Activated CD4-positive, alpha-beta T cell treated with anti-CD3 and anti-CD28 coated beads for 36 hours (primary cell): ENCODE results near the gene MED13L. TPM values are rescaled to one million over a fixed set of nuclear protein-coding genes. Genes with fewer than 3 reads are reported as not detected.
"Not testable (repeated sequence)": the region's sequence is repeated elsewhere in the genome, so short reads cannot be mapped to it uniquely, and the experiment has no call there.

Experiments
- ATAC-seq: fragments of 200-7000 bp; cut with Tn5 transposase; one replicate; pipeline ENCODE4 v1.10.0; 2021; ENCODE audit warnings: mild to moderate bottlenecking, moderate library complexity
- CTCF ChIA-PET: fragments of 350-600 bp; sonication (Branson Sonifier 250); formaldehyde crosslinking; loops from one replicate; lab custom pipeline; 2021; ENCODE audit warnings: antibody characterized with exemption; lab: Charles Lee
- POLR2A ChIA-PET: fragments of 350-600 bp; sonication (Branson Sonifier 250); formaldehyde crosslinking; loops from one replicate; lab custom pipeline; 2021; ENCODE audit warnings: antibody characterized with exemption, inconsistent platforms; lab: Charles Lee
- DNase-seq: peaks from one replicate; pipeline ENCODE4 v3.0.0-alpha.2; 2020
- H3K27ac Mint-ChIP-seq: one replicate; pipeline ENCODE4 v1.8.0; 2021; ENCODE audit warnings: mixed read lengths
- H3K27me3 Mint-ChIP-seq: one replicate; pipeline ENCODE4 v1.8.0; 2021; ENCODE audit warnings: mixed read lengths
- H3K36me3 Mint-ChIP-seq: one replicate; pipeline ENCODE4 v1.8.0; 2021; ENCODE audit warnings: low read depth, mixed read lengths
- H3K4me1 Mint-ChIP-seq: one replicate; pipeline ENCODE4 v1.8.0; 2021; ENCODE audit warnings: mixed read lengths
- H3K4me3 Mint-ChIP-seq: one replicate; pipeline ENCODE4 v1.8.0; 2021; ENCODE audit warnings: mild to moderate bottlenecking, moderate library complexity, mixed read lengths
- H3K9me3 Mint-ChIP-seq: one replicate; pipeline ENCODE4 v1.8.0; 2021; ENCODE audit warnings: low read depth, mixed read lengths
- intact Hi-C, 2 experiments: fragments of 100-400 bp; cut with DNase I in 1 of 2; cut with micrococcal nuclease in 1 of 2; formaldehyde crosslinking; loops; one replicate each; pipeline versions ENCODE4 v1.14.2 to v1.15.1; 2022 to 2024; cut with DNase I, micrococcal nuclease
- total RNA-seq, 2 experiments: library from RNA; stranded (reverse); gene quantifications; one replicate each; pipeline ENCODE4 v1.2.3, GENCODE V29; 2021

Gene MED13L
- total RNA-seq, 2 experiments from 2014 or later = 38.5 to 41.9 TPM

DNA sequence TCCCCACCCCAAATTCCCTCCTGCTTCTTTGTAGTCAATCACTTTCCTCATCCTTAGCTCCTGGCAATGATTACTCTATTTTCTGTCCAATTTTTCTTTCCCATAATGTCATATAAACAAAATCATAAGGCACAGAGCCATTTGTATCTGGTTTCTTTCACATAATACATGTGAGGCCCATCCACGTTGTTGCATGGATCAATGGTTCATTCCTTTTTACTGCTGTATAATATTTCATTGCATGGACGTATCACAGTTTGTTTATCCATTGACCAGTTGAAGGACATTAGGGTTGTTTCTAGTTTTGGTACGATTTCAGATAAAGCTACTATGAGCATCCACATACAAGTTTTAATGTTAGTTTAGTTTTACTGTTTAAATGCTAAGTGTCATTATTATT lies 13.7 kb upstream of the MED13L start:
- intact Hi-C loops = no loop called here
- POLR2A ChIA-PET = no interaction called here
- Mint-ChIP-seq H3K27me3 (peaks cover 5% of the 10 kb centered on the region), H3K4me3 (no peak overlapping the region), H3K27ac (no peak overlapping the region), H3K9me3 (no peaks in the 10 kb centered on the region), H3K36me3 (no peaks in the 10 kb centered on the region), H3K4me1 (no peaks in the 10 kb centered on the region)
- CTCF ChIA-PET = interaction anchor here (0.6 to 1.5 kb wide), 3 partner anchors 25 to 294 kb away, joined by 3 read pairs; no protein-coding TSS in a partner anchor
- DNase-seq = no peak
- no peak for ATAC-seq

DNA sequence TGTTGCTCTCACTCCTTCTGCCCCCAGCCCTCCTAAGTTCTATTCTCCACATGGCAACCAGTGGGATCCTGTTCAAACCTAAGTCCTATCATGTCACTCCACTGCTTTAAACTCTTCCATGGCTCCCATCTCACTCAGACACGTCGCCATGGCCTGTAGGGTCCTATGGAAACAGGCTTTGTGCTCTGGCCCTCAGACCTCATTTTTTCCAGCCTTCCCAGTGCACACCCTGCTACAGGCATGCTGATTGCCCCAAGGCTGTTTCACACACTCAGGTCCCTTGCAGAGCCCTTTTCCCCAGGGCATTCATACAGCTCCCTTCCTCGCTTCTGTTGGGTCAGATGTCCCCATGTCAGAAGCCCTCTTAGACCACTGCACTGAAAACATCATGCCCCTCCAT lies 11.2 kb upstream of the MED13L start:
- no peak overlapping the region for H3K27ac Mint-ChIP-seq
- DNase-seq (no peak), ATAC-seq (no peak)
- H3K4me1 Mint-ChIP-seq = no peaks in the 10 kb centered on the region
- ChIA-PET POLR2A (no interaction called here), CTCF (no interaction called here)
- H3K4me3 Mint-ChIP-seq = no peak overlapping the region
- intact Hi-C loops = no loop called here
- H3K27me3 Mint-ChIP-seq = peaks cover 2% of the 10 kb centered on the region
- H3K36me3 Mint-ChIP-seq = no peaks in the 10 kb centered on the region
- no peaks in the 10 kb centered on the region for H3K9me3 Mint-ChIP-seq

DNA sequence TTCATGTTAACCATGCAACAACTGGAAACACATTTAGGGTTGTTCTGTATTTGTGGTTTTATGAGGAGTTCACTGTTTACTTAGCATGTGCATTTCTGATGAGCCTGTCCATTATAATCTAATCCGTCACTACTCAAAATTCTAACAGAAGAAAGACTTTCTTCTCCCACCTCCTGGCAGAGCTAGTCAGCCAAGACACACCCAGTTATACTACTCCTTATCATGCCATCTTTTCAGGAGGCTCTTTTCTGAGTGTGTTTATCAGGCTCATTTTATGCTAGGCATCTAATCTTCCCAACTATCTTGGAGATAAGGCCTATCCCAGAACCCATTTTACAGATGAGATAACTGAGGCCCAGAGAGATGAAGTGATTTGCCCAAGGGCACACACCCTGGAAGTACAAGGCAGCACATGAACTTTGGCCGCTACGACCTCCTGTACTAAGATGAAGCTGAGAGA lies 10.4 kb upstream of the MED13L start:
- POLR2A ChIA-PET = no interaction called here
- no peak overlapping the region for H3K27ac Mint-ChIP-seq
- CTCF ChIA-PET = interaction anchor here (1.0 kb wide), 1 partner anchor 420 kb away, joined by 3 read pairs; no protein-coding TSS in a partner anchor
- ATAC-seq = no peak
- H3K4me1 Mint-ChIP-seq = peaks cover 3% of the 10 kb centered on the region
- H3K9me3 Mint-ChIP-seq = no peaks in the 10 kb centered on the region
- DNase-seq = no peak
- intact Hi-C loops = no loop called here
- no peak overlapping the region for H3K4me3 Mint-ChIP-seq
- no peaks in the 10 kb centered on the region for H3K36me3 Mint-ChIP-seq
- H3K27me3 Mint-ChIP-seq = no peaks in the 10 kb centered on the region

DNA sequence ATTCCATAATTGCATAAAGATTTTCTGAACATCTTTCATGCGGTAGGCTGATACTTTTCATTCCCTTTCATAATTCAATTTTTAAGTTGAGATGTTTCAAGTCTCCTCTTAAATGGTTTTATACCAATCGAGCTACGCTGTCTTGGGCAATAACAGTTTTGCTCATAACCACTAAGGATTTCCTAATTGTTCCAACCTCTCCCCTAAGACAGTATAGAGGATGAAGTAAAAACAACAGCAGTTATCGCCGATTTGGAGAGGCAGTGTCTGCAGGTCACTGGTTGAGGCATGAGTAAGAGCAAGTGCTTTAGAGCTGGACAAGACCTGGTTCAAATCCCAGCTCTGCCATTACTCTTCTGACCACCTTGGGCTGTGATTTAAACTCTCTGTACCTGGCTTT lies 6.9 kb upstream of the MED13L start:
- H3K9me3 Mint-ChIP-seq = no peaks in the 10 kb centered on the region
- H3K4me1 Mint-ChIP-seq = peaks cover 13% of the 10 kb centered on the region
- no peak for ATAC-seq
- H3K36me3 Mint-ChIP-seq = no peaks in the 10 kb centered on the region
- ChIA-PET CTCF (interaction anchor here (0.6 kb wide), 1 partner anchor 15 kb away, joined by 4 read pairs; no protein-coding TSS in a partner anchor), POLR2A (no interaction called here)
- intact Hi-C loops = no loop called here
- H3K27ac Mint-ChIP-seq = no peak overlapping the region
- no peak for DNase-seq
- no peak overlapping the region for H3K4me3 Mint-ChIP-seq
- no peaks in the 10 kb centered on the region for H3K27me3 Mint-ChIP-seq

DNA sequence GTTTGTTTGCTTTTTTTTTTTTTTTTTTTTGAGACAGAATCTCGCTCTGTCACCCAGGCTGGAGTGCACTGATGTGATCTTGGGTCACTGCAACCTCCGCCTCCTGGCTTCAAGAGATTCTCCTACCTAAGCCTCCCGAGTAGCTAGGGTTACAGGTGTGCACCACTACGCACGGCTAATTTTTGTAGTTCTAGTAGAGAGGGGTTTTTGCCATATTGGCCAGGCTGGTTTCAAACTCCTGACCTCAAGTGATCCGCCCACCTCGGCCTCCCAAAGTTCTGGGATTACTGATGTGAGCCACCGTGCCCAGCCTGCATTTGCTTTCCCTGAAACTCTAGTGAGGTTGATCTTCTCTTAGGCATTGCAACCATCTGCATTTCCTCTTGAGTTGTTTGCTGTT lies 6.4 kb upstream of the MED13L start:
- peaks cover 13% of the 10 kb centered on the region for H3K4me1 Mint-ChIP-seq
- H3K4me3 Mint-ChIP-seq, POLR2A ChIA-PET, ATAC-seq, H3K27me3 Mint-ChIP-seq, H3K9me3 Mint-ChIP-seq, H3K27ac Mint-ChIP-seq, H3K36me3 Mint-ChIP-seq, intact Hi-C loops, DNase-seq: not testable (repeated sequence)
- CTCF ChIA-PET = interaction anchor here (0.6 kb wide), 1 partner anchor 15 kb away, joined by 4 read pairs; no protein-coding TSS in a partner anchor

DNA sequence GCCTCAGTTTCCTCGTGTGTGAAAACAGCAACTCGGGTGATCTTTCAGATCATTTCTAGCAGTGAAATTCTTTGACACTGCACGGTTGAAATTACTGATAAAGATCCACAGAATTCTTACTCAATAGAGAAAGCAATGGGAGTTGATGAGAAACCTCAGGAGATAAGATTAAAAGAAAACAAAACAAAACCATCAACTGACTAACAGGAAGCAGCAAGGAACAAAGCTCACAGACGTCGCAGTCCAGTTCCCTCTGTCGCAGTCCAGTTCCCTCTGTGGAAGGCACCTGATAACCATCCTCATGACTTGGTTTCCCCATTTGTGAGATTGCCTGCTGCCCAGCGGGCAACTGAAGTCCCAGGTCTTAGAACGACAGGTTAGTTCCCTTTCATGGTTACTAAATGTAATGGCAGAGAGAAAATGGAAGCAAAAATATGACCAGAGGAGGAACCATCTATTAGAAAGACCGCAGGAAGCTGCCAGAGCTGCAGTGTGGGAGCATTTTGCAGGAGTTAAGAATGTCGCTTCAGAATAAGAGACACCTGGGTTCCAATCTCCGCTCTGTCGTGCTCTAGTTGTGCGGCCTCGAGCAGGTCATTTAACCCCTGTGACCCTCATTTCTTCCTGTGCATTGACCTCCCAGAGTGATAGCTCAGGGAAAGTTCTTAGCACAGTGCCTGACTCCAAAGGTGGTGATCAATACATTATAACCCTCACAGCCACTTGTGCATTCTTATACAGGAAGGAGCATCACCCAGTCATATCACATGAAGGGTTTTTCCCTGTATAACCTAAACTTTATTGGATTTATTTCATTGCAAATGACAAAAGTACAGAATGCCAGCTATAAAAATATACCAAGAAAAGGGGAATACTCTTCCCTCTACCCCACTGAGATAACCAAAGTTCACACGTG lies 5.1 kb upstream of the MED13L start:
- peak overlapping the region; percentile 21 for H3K4me3 Mint-ChIP-seq
- no peak overlapping the region for H3K27ac Mint-ChIP-seq
- intact Hi-C loops = no loop called here
- CTCF ChIA-PET = interaction anchor here (0.6 kb wide), 1 partner anchor 52 kb away, joined by 3 read pairs; no protein-coding TSS in a partner anchor
- ATAC-seq (peak; percentile 67), DNase-seq (no peak)
- POLR2A ChIA-PET = no interaction called here
- no peaks in the 10 kb centered on the region for H3K27me3 Mint-ChIP-seq
- no peaks in the 10 kb centered on the region for H3K36me3 Mint-ChIP-seq
- H3K4me1 Mint-ChIP-seq = peaks cover 18% of the 10 kb centered on the region
- no peaks in the 10 kb centered on the region for H3K9me3 Mint-ChIP-seq

DNA sequence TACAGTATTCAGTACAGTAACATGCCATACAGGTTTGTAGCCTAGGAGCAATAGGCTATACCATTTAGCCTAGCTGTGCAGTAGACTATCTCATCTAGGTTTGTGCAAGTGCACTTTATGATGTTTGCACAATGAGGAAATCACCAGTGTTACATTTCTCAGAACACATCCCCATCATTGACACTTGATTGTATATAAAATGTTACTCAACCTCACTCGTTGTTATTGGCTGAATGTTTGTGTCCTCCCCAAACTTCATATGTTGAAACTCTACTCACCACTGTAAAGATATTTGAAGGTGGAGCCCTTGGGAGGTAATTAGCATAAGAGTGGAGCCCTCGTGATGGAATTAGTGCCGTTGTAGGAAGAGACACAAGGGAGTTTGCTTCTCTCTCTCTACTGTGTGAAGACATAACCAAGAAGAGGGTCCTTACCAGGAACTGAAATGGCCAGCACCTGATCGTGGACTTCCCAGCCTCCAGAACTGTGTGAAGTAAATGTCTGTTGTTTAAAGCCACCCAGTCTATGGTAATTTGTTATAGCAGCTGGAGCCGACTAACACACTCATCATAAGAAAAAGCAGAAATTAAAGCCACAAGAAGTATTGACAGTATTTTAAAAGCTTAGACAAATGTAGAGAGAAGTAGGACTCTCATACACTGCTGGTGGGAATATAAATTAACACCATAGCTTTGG lies 3.2 kb upstream of the MED13L start:
- H3K27ac Mint-ChIP-seq = no peak overlapping the region
- H3K9me3 Mint-ChIP-seq = no peaks in the 10 kb centered on the region
- intact Hi-C loops = no loop called here
- H3K27me3 Mint-ChIP-seq = no peaks in the 10 kb centered on the region
- CTCF ChIA-PET = no interaction called here
- no peaks in the 10 kb centered on the region for H3K36me3 Mint-ChIP-seq
- POLR2A ChIA-PET = no interaction called here
- no peak overlapping the region for H3K4me3 Mint-ChIP-seq
- DNase-seq (no peak), ATAC-seq (no peak)
- H3K4me1 Mint-ChIP-seq = peaks cover 19% of the 10 kb centered on the region

DNA sequence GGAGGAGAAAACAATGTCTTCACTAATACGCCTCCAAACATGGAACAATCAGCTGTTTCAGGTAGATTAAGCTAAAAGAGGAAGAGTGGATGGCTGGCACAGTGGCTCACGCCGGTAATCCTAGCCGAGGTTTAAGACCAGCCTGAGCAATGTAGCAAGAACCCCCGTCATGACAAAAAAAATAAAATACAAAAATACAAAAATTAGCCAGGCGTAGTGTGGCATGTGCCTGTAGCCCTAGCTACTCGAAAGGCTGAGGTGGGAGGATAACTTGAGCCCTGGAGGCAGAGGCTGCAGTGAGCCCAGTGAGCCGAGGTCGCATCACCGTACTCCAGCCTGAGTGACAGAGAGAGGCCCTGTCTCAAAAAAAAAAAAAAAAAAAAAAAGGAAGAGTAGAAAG lies 1.2 kb upstream of the MED13L start:
- no peaks in the 10 kb centered on the region for H3K27me3 Mint-ChIP-seq
- DNase-seq (no peak), ATAC-seq (no peak)
- CTCF ChIA-PET = interaction anchor here (0.7 to 1.0 kb wide), 2 partner anchors 84 to 604 kb away, joined by 4 read pairs; no protein-coding TSS in a partner anchor
- no peaks in the 10 kb centered on the region for H3K9me3 Mint-ChIP-seq
- H3K4me3 Mint-ChIP-seq = peak overlapping the region; percentile 73
- H3K27ac Mint-ChIP-seq = peak overlapping the region; percentile 81
- POLR2A ChIA-PET = interaction anchor here (0.7 kb wide), 1 partner anchor 446 kb away, joined by 4 read pairs; no protein-coding TSS in a partner anchor
- H3K4me1 Mint-ChIP-seq = peaks cover 38% of the 10 kb centered on the region
- intact Hi-C loops = loop anchor here in 1 of 2 experiments (5.0 kb wide), 2 partner anchors 136 to 319 kb away; no protein-coding TSS in a partner anchor
- no peaks in the 10 kb centered on the region for H3K36me3 Mint-ChIP-seq

DNA sequence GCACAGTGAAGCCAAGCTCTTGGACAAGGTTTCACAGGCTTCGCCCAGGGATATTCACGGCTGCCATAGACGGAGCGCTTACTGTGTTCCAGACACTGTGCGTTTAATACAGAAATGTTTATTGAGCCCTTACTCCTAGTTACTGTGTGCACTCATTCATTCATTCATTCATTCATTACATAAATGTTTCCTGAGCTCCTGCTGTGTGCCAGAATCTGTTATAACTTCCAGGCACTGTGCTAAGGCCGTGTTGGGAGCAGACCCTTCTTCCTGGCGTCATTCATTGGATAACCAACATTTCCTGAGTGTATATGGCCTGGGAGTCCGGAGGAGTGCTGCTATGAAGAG lies 760 bp upstream of the MED13L start:
- Mint-ChIP-seq H3K27ac (peak overlapping the region; percentile 81), H3K9me3 (no peaks in the 10 kb centered on the region), H3K4me1 (peaks cover 42% of the 10 kb centered on the region), H3K4me3 (peak overlapping the region; percentile 73), H3K27me3 (no peaks in the 10 kb centered on the region), H3K36me3 (no peaks in the 10 kb centered on the region)
- intact Hi-C loops = loop anchor here in 1 of 2 experiments (5.0 kb wide), 2 partner anchors 136 to 319 kb away; no protein-coding TSS in a partner anchor
- POLR2A ChIA-PET = interaction anchor here (0.7 kb wide), 1 partner anchor 446 kb away, joined by 4 read pairs; no protein-coding TSS in a partner anchor
- ATAC-seq (no peak), DNase-seq (no peak)
- CTCF ChIA-PET = interaction anchor here (0.7 to 1.0 kb wide), 2 partner anchors 84 to 604 kb away, joined by 4 read pairs; no protein-coding TSS in a partner anchor

DNA sequence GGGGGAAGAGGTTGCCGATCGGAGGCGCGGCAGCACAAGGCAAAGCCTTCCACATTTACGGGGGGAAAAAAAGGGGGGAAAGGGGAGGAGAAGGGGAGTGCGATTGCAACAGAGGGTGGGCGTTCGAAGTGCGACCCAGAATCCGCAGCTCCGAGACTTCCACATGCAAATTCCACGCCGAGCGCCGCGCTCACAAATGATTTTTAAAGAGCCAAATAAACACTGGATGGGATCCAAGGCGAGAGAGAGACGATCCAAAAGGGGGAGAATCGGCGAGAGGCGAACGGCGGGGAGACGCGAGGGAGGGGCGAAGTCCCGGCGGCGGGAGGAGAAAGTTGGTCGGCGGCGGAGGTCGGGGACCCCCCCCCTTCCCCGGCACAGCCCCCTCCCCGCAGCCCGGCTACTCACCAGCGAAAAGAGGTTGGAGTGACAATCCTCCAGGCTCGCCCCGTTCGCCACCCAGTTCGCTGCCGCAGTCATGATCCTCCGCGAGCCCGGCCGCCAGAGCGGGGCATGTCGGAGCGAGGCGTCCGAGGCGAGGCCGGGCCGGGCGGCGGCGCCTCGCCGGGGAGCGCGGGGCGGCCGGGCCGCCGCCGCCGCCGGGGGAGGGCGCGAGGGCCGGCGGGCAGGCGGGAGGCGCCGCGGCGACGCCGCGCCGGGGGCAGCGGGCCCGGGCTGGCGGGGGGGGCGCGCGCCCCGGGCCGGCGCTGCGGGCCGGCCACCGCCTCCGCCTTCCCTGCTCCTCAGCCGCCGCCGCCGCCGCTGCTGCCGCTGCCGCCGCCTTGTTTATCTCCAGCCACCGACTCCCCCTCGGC lies 634 bp downstream of the MED13L start:
- H3K4me3 Mint-ChIP-seq = peak overlapping the region; percentile 95
- H3K27ac Mint-ChIP-seq = peak overlapping the region; percentile 89
- DNase-seq (peak; percentile 85), ATAC-seq (peak; percentile 45)
- peaks cover 32% of the 10 kb centered on the region for H3K4me1 Mint-ChIP-seq
- intact Hi-C loops = loop anchor here (1.0 to 5.0 kb wide), 11 partner anchors 82 to 542 kb away; partner anchors contain the start of genes MAP1LC3B2 (in 2 of the 2), RNFT2 (in 1 of the 2) and SPRING1 (in 1 of the 2)
- ChIA-PET POLR2A (interaction anchor here (0.5 to 0.7 kb wide), 6 partner anchors 38 to 912 kb away, joined by 3 to 4 read pairs (median 4); no protein-coding TSS in a partner anchor), CTCF (interaction anchor here (0.7 to 1.3 kb wide), 7 partner anchors 9 to 289 kb away, joined by 3 to 5 read pairs (median 4); no protein-coding TSS in a partner anchor)
- H3K9me3 Mint-ChIP-seq = no peaks in the 10 kb centered on the region
- no peaks in the 10 kb centered on the region for H3K36me3 Mint-ChIP-seq
- H3K27me3 Mint-ChIP-seq = no peaks in the 10 kb centered on the region
